H9 (cell line): ENCODE data around the gene SMC4. TPM values are rescaled to one million over a fixed set of nuclear protein-coding genes. Genes with fewer than 3 reads are reported as not detected.

Experiments used
- DNase-seq: peaks from one replicate; pipeline ENCODE4 v3.0.0-alpha.2; 2017
- H2AFZ ChIP-seq: one replicate; pipeline ENCODE4 v1.6.1; 2013; ENCODE audit warnings: mild to moderate bottlenecking, low read length, control low read depth, moderate library complexity
- H2AK5ac ChIP-seq: 2 replicates; pipeline ENCODE4 v1.6.1; 2013; ENCODE audit warnings: low read length, control low read depth, mixed read lengths; ENCODE audit not compliant: insufficient read length
- H2BK120ac ChIP-seq: one replicate; pipeline ENCODE4 v1.6.1; 2013; ENCODE audit warnings: low read depth, mild to moderate bottlenecking, low read length, control low read depth, inconsistent platforms; ENCODE audit not compliant: poor library complexity, severe bottlenecking
- H2BK12ac ChIP-seq: 2 replicates; pipeline ENCODE4 v1.6.1; 2013; ENCODE audit warnings: low read length, control low read depth, mixed read lengths, low read depth; ENCODE audit not compliant: insufficient read length
- H2BK15ac ChIP-seq: 2 replicates; pipeline ENCODE4 v1.6.1; 2013; ENCODE audit warnings: low read depth, low read length, control low read depth
- H2BK20ac ChIP-seq: one replicate; pipeline ENCODE4 v1.6.1; 2013; ENCODE audit warnings: low read depth, mild to moderate bottlenecking, low read length, control low read depth, inconsistent platforms; ENCODE audit not compliant: poor library complexity, severe bottlenecking
- H2BK5ac ChIP-seq: 2 replicates; pipeline ENCODE4 v1.6.1; 2013; ENCODE audit warnings: low read length, control low read depth, mixed read lengths; ENCODE audit not compliant: insufficient read length
- H3K14ac ChIP-seq: 2 replicates; pipeline ENCODE4 v1.6.1; 2013; ENCODE audit warnings: low read length, control low read depth; ENCODE audit not compliant: insufficient read depth
- H3K18ac ChIP-seq: 2 replicates; pipeline ENCODE4 v1.6.1; 2013; ENCODE audit warnings: low read depth, mild to moderate bottlenecking, mixed read lengths, low read length, control low read depth; ENCODE audit not compliant: insufficient read length
- H3K23ac ChIP-seq: 2 replicates; pipeline ENCODE4 v1.6.1; 2013; ENCODE audit warnings: low read length, control low read depth, mixed read lengths, low read depth; ENCODE audit not compliant: insufficient read length
- H3K23me2 ChIP-seq: 2 replicates; pipeline ENCODE4 v1.6.1; 2013; ENCODE audit warnings: low read depth, mild to moderate bottlenecking, mixed read lengths, low read length, control low read depth; ENCODE audit not compliant: insufficient read length, poor library complexity, severe bottlenecking
- H3K27ac ChIP-seq: 2 replicates; pipeline ENCODE4 v1.5.1; 2013; ENCODE audit warnings: low read length, control low read depth, mixed read lengths, low read depth; ENCODE audit not compliant: insufficient read length
- H3K27me3 ChIP-seq: 2 replicates; pipeline ENCODE4 v1.6.1; 2013; ENCODE audit warnings: low read length, control low read depth, inconsistent platforms; ENCODE audit not compliant: insufficient read depth
- H3K4ac ChIP-seq: 2 replicates; pipeline ENCODE4 v1.6.1; 2013; ENCODE audit warnings: low read depth, mild to moderate bottlenecking, control low read depth, inconsistent platforms, low read length, moderate library complexity
- H3K4me1 ChIP-seq: 2 replicates; pipeline ENCODE4 v1.6.1; 2013; ENCODE audit warnings: low read length, control low read depth, inconsistent platforms; ENCODE audit not compliant: insufficient read depth
- H3K4me2 ChIP-seq: 2 replicates; pipeline ENCODE4 v1.6.1; 2013; ENCODE audit warnings: low read length, control low read depth, mixed read lengths; ENCODE audit not compliant: insufficient read length, insufficient read depth
- H3K56ac ChIP-seq: 2 replicates; pipeline ENCODE4 v1.6.1; 2013; ENCODE audit warnings: low read depth, mild to moderate bottlenecking, mixed read lengths, low read length, control low read depth; ENCODE audit not compliant: insufficient read length
- H3K79me1 ChIP-seq: 2 replicates; pipeline ENCODE4 v1.6.1; 2013; ENCODE audit warnings: low read depth, mild to moderate bottlenecking, moderate library complexity, low read length, control low read depth, inconsistent platforms; ENCODE audit not compliant: insufficient read depth, poor library complexity, severe bottlenecking
- H3K79me2 ChIP-seq: 2 replicates; pipeline ENCODE4 v1.6.1; 2013; ENCODE audit warnings: low read length, control low read depth, inconsistent platforms; ENCODE audit not compliant: insufficient read depth
- H3K9ac ChIP-seq: 2 replicates; pipeline ENCODE4 v1.6.1; 2013; ENCODE audit warnings: low read length, control low read depth, mixed read lengths; ENCODE audit not compliant: insufficient read length; ENCODE audit errors: extremely low read depth
- H3K9me3 ChIP-seq: one replicate; pipeline ENCODE4 v1.6.1; 2013; ENCODE audit warnings: low read depth, low read length, inconsistent platforms; ENCODE audit not compliant: control insufficient read depth
- H3T11ph ChIP-seq: one replicate; pipeline ENCODE4 v1.6.1; 2013; ENCODE audit warnings: mild to moderate bottlenecking, low read length, control low read depth, inconsistent platforms
- H4K20me1 ChIP-seq: one replicate; pipeline ENCODE4 v1.6.1; 2013; ENCODE audit not compliant: control insufficient read depth, insufficient read length, insufficient read depth
- H4K5ac ChIP-seq: 2 replicates; pipeline ENCODE4 v1.6.1; 2013; ENCODE audit warnings: low read depth, mild to moderate bottlenecking, mixed read lengths, low read length, control low read depth; ENCODE audit not compliant: insufficient read length
- H4K8ac ChIP-seq: replicated peaks from 2 replicates; pipeline ENCODE4 v1.6.1; 2013; ENCODE audit warnings: low read length, control low read depth, mixed read lengths, low read depth; ENCODE audit not compliant: insufficient read length
- H4K91ac ChIP-seq: 2 replicates; pipeline ENCODE4 v1.6.1; 2013; ENCODE audit warnings: low read depth, mild to moderate bottlenecking, moderate library complexity, mixed read lengths, low read length, control low read depth; ENCODE audit not compliant: insufficient read length
- H3K27ac Mint-ChIP-seq, 3 experiments: 2 replicates in 2 of 3; 3 replicates in 1 of 3; pipeline ENCODE4 v1.8.0; 2020 to 2021; ENCODE audit warnings: mixed read lengths in 3 of 3, mild to moderate bottlenecking in 1 of 3, moderate library complexity in 1 of 3
- H3K27me3 Mint-ChIP-seq: 2 replicates; pipeline ENCODE4 v1.8.0; 2021; ENCODE audit warnings: low read depth, mild to moderate bottlenecking, moderate library complexity, mixed read lengths
- H3K36me3 Mint-ChIP-seq, 3 experiments: 2 replicates in 2 of 3; 3 replicates in 1 of 3; pipeline ENCODE4 v1.8.0; 2020 to 2021; ENCODE audit warnings: low read depth in 3 of 3, mixed read lengths in 3 of 3; ENCODE audit not compliant: insufficient read depth in 1 of 3
- H3K4me1 Mint-ChIP-seq, 2 experiments: 2 replicates each; pipeline ENCODE4 v1.8.0; 2020; ENCODE audit warnings: mixed read lengths in 2 of 2
- H3K4me3 Mint-ChIP-seq, 2 experiments: 2 replicates in 1 of 2; 3 replicates in 1 of 2; pipeline ENCODE4 v1.8.0; 2020 to 2021; ENCODE audit warnings: mild to moderate bottlenecking in 2 of 2, mixed read lengths in 2 of 2, moderate library complexity in 1 of 2
- H3K9me3 Mint-ChIP-seq, 2 experiments: 2 replicates in 1 of 2; 3 replicates in 1 of 2; pipeline ENCODE4 v1.8.0; 2020; ENCODE audit warnings: mild to moderate bottlenecking in 2 of 2, mixed read lengths in 2 of 2, moderate library complexity in 1 of 2
- WGBS: extraction: QIAGEN DNeasy Blood & Tissue Kit; methylation state at CpG from one replicate; pipeline ENCODE4 v1.1.7; 2013; ENCODE audit warnings: missing lambda C conversion rate, low lambda C conversion rate, mixed read lengths; ENCODE audit not compliant: insufficient read length; ENCODE audit errors: extremely low coverage; 5-methylcytosine and 5-hydroxymethylcytosine counted together
- total RNA-seq: library from RNA; stranded (reverse); gene quantifications from 2 replicates; pipeline ENCODE4 v1.2.1, GENCODE V29; 2021
- TF ChIP-seq, protein P1 (sequence below): fragments of 200-600 bp; sonication (generic); conservative IDR thresholded peaks from 3 replicates; pipeline ENCODE4 v1.8.0; 2021; ENCODE audit warnings: antibody characterized with exemption, mild to moderate bottlenecking

The SMC4 gene
- total RNA-seq, 1 experiment from 2014 or later, result 130 TPM

DNA sequence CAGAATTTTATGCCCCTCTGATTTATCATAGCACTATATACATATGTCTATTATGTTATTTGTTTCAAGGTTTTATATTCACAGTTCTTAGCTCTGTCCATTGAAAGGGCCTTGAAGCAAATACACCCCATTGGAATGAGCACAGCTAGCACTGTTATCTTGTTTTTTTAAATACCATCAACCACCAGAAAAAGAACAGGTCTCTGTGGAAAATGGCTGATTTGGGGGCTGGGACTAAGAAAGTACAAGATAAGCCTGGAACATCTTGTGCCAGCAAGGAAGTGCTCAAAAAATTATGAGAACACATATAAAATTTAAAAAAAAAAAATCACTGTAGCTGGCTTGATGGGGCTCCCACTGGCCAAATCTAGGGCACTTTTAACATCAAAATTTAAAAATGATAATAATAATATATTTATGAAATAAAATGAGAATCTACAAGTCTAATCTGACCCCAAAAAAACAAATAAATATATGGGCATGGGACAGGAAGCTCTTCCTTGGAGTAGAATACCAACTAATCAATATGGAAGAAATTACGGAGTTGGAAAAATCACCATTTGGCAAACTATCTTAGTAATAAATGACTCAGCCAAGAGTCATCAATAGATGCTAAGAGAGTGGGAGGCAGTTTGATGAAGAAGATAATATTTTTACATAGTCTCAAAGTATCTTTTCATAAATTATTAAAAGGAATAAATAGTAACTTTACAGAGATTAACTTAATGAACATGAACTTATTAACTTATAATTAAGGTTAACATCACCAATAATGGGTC, 20.9 kb upstream of the SMC4 start:
- no peak for DNase-seq
- Histone ChIP-seq H2AFZ (no peak overlapping the region), H3K9me3 (no peaks in the 10 kb centered on the region), H3K9ac (no peak overlapping the region), H2BK5ac (no peak overlapping the region), H4K20me1 (no peaks in the 10 kb centered on the region), H3K27ac (no peak overlapping the region), H3K27me3 (no peaks in the 10 kb centered on the region), H3K18ac (no peak overlapping the region), H3T11ph (no peak overlapping the region), H3K23ac (no peak overlapping the region), H4K8ac (no peak overlapping the region), H4K5ac (no peak overlapping the region), H2BK120ac (no peak overlapping the region), H4K91ac (no peak overlapping the region), H3K14ac (no peak overlapping the region), H3K23me2 (no peaks in the 10 kb centered on the region), H3K56ac (no peak overlapping the region), H3K4me2 (no peak overlapping the region), H2BK20ac (no peak overlapping the region), H3K79me1 (no peaks in the 10 kb centered on the region), H2BK15ac (no peak overlapping the region), H3K4ac (no peak overlapping the region), H2AK5ac (no peak overlapping the region), H2BK12ac (no peak overlapping the region), H3K4me1 (no peaks in the 10 kb centered on the region; the same call in 1 of the 2 replicates), H3K79me2 (no peaks in the 10 kb centered on the region)
- no peak overlapping the region for H3K27ac Mint-ChIP-seq
- peaks cover 12 to 13% of the 10 kb centered on the region in 2 experiments for H3K4me1 Mint-ChIP-seq
- H3K4me3 Mint-ChIP-seq, result no peak overlapping the region
- H3K9me3 Mint-ChIP-seq, result peaks cover 5 to 6% of the 10 kb centered on the region in 2 experiments; a peak in 4 of 5 replicates
- TF ChIP-seq, protein P1, sequence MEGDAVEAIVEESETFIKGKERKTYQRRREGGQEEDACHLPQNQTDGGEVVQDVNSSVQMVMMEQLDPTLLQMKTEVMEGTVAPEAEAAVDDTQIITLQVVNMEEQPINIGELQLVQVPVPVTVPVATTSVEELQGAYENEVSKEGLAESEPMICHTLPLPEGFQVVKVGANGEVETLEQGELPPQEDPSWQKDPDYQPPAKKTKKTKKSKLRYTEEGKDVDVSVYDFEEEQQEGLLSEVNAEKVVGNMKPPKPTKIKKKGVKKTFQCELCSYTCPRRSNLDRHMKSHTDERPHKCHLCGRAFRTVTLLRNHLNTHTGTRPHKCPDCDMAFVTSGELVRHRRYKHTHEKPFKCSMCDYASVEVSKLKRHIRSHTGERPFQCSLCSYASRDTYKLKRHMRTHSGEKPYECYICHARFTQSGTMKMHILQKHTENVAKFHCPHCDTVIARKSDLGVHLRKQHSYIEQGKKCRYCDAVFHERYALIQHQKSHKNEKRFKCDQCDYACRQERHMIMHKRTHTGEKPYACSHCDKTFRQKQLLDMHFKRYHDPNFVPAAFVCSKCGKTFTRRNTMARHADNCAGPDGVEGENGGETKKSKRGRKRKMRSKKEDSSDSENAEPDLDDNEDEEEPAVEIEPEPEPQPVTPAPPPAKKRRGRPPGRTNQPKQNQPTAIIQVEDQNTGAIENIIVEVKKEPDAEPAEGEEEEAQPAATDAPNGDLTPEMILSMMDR, result no peak
- H3K36me3 Mint-ChIP-seq, result peaks cover 13 to 21% (median 14%) of the 10 kb centered on the region in 3 experiments
- WGBS, result no CpG with 5 or more reads among the region's 1 CpG
- no peaks in the 10 kb centered on the region for H3K27me3 Mint-ChIP-seq
